ENCODE data around the gene CBX4. TPM values are rescaled to one million over a fixed set of nuclear protein-coding genes. Genes with fewer than 3 reads are reported as not detected.

Gene CBX4
- polyA plus RNA-seq, 1 of the 3 experiments (the other 2 are of a cell fraction), result 21.9 TPM

GRCh38 chr17:79785017-79785899 lies 54.0 kb downstream of the CBX4 start:
- H3K27ac ChIP-seq (ENCODE audit: low read depth in 2 of 2, low read length in 1 of 2), result no peak overlapping the region
- no peak overlapping the region for H3K4me2 ChIP-seq
- DNase-seq, result no peak
- no peak overlapping the region for H3K4me3 ChIP-seq (ENCODE audit: low read depth in 2 of 2, low read length in 1 of 2)
- H3K36me3 ChIP-seq (replicated peaks in 1 of 2; ENCODE audit: control insufficient read depth in 1 of 2, insufficient read depth in 2 of 2, low read length in 1 of 2), result peaks cover 8 to 50% of the 10 kb centered on the region in 2 experiments
- WGBS (ENCODE audit: low lambda C conversion rate), result 94% methylated on average over 15 of the region's 17 CpGs
- H3K9me2 ChIP-seq, result no peaks in the 10 kb centered on the region
- H3K27me3 ChIP-seq (ENCODE audit: insufficient read depth), result no peaks in the 10 kb centered on the region
- H4K20me1 ChIP-seq (ENCODE audit: insufficient read depth), result peaks cover 21% of the 10 kb centered on the region; the same call in 1 of the 2 replicates
- H3K9me3 ChIP-seq, result no peaks in the 10 kb centered on the region
- POLR2A ChIA-PET, result interaction anchor here (0.7 to 1.6 kb wide), 3 partner anchors 12 to 201 kb away, joined by 3 to 7 read pairs (median 4); partner anchors contain the start of gene CBX8
- no peak overlapping the region for H2AFZ ChIP-seq (ENCODE audit: low read depth)
- no peak overlapping the region for H3K9ac ChIP-seq
- peaks cover 0 to 32% of the 10 kb centered on the region in 2 experiments; a peak in 2 of 4 replicates for H3K4me1 ChIP-seq (ENCODE audit: control insufficient read depth in 1 of 2, insufficient read depth in 2 of 2, low read depth in 1 of 2, low read length in 1 of 2)
- peaks cover 12% of the 10 kb centered on the region for H3F3A ChIP-seq (replicated peaks; ENCODE audit: insufficient read depth)
- peaks cover 15% of the 10 kb centered on the region; the same call in 1 of the 2 replicates for H3K79me2 ChIP-seq (ENCODE audit: insufficient read depth)
- TF ChIP-seq MAX (IDR thresholded peaks at IDR 0.05; ENCODE audit: low read depth) (no peak), ELF1 (IDR thresholded peaks at IDR 0.05) (no peak), USF1 (IDR thresholded peaks at IDR 0.05; ENCODE audit: borderline replicate concordance, low read depth) (no peak), RCOR1 (IDR thresholded peaks at IDR 0.05; ENCODE audit: low read length) (no peak), FOXM1 (IDR thresholded peaks at IDR 0.05; ENCODE audit: low read depth) (no peak), MEF2A (IDR thresholded peaks at IDR 0.05; ENCODE audit: borderline replicate concordance, low read depth) (no peak), FOSL2 (IDR thresholded peaks at IDR 0.05; ENCODE audit: borderline replicate concordance, low read depth) (no peak), GATA2 (CRISPR knock-in tag; IDR thresholded peaks at IDR 0.05) (no peak), JUND (IDR thresholded peaks at IDR 0.05) (no peak), TCF12 (IDR thresholded peaks at IDR 0.05) (no peak), REST (IDR thresholded peaks at IDR 0.05; ENCODE audit: low read depth, low read length) (no peak)
- CTCF ChIA-PET, result interaction anchor here (0.6 to 1.0 kb wide), 3 partner anchors 9 to 43 kb away, joined by 3 to 5 read pairs (median 4); no protein-coding TSS in a partner anchor

All from SK-N-SH (cell line).